ENCODE results near the gene NXPE3. TPM values are rescaled to one million over a fixed set of nuclear protein-coding genes. Genes with fewer than 3 reads are reported as not detected.

Gene NXPE3
- total and polyA plus RNA-seq, 9 of the 15 experiments (the other 6 are each of a cell fraction or from before 2014, with no cell fraction given): 0.25 to 2.5 (median 0.95) TPM

- TF ChIP-seq NR0B1 (IDR thresholded peaks at IDR 0.05; ENCODE audit: partially characterized antibody): no peak
- TF ChIP-seq ZBTB5 (IDR thresholded peaks at IDR 0.05): no peak
- no peak for TF ChIP-seq VEZF1 (CRISPR knock-in tag; IDR thresholded peaks at IDR 0.05)
- no peak for TF ChIP-seq ZNF3 (CRISPR knock-in tag; IDR thresholded peaks at IDR 0.05)
These were observed 35.8 kb downstream of the NXPE3 start (continued) for GRCh38 chr3:101814835-101815234.

Measured in K562 (cell line).